ENCODE data around the gene EMC10.

DNA sequence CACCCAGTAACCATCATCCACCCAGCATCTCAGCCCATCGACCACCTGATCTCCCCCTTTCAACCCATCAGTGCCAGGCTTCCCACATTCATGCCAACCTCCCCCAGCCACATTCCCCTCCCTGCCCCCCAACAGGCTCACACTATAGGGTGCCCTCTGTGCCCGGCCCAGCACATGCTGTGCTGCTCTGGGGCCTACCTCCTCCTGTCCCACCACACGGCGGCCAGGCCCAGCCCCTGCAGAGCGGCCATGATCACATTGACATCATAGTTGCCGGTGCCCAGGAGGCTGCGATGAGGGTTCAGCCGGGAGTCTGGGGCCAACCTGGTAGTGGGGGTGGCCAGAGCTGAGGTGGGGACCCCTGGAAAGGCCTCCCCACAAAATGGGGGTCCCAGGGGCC is 31.1 kb downstream of the EMC10 start:
- TF ChIP-seq, protein P1, sequence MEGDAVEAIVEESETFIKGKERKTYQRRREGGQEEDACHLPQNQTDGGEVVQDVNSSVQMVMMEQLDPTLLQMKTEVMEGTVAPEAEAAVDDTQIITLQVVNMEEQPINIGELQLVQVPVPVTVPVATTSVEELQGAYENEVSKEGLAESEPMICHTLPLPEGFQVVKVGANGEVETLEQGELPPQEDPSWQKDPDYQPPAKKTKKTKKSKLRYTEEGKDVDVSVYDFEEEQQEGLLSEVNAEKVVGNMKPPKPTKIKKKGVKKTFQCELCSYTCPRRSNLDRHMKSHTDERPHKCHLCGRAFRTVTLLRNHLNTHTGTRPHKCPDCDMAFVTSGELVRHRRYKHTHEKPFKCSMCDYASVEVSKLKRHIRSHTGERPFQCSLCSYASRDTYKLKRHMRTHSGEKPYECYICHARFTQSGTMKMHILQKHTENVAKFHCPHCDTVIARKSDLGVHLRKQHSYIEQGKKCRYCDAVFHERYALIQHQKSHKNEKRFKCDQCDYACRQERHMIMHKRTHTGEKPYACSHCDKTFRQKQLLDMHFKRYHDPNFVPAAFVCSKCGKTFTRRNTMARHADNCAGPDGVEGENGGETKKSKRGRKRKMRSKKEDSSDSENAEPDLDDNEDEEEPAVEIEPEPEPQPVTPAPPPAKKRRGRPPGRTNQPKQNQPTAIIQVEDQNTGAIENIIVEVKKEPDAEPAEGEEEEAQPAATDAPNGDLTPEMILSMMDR (IDR thresholded peaks at IDR 0.05): no peak
- no peak for TF ChIP-seq POLR2A (IDR thresholded peaks at IDR 0.05)

Measured in prostate gland (tissue), 2 donors.